Raji (cell line): ENCODE results near the gene CRB3.

ENCODE experiments used
- POLR2A ChIP-seq: IDR thresholded peaks from 2 replicates; pipeline ENCODE4 v1.6.1; 2011; ENCODE audit warnings: low read depth, low read length, control low read depth; ENCODE audit not compliant: insufficient read depth

Gene CRB3

GRCh38 chr19:6464070-6464873, at the start of gene CRB3:
Gene CRB3 (plus strand): TSS chr19:6464271. CDS start chr19:6464702, 431 bp downstream.
- no peak for TF ChIP-seq POLR2A

- TF ChIP-seq POLR2A, result no peak
Observed at GRCh38 chr19:6414793-6415590, 49.1 kb upstream of the CRB3 start.

- no peak for TF ChIP-seq POLR2A
Observed at GRCh38 chr19:6415591-6416190, 48.4 kb upstream of the CRB3 start.

GRCh38 chr19:6416658-6417405, 47.2 kb upstream of the CRB3 start:
- TF ChIP-seq POLR2A, result no peak

GRCh38 chr19:6417713-6418561, 46.1 kb upstream of the CRB3 start:
- TF ChIP-seq POLR2A, result no peak

- no peak for TF ChIP-seq POLR2A
Observed at GRCh38 chr19:6418562-6418932, 45.5 kb upstream of the CRB3 start.

GRCh38 chr19:6421075-6422014, 42.7 kb upstream of the CRB3 start:
- TF ChIP-seq POLR2A, result no peak

DNA sequence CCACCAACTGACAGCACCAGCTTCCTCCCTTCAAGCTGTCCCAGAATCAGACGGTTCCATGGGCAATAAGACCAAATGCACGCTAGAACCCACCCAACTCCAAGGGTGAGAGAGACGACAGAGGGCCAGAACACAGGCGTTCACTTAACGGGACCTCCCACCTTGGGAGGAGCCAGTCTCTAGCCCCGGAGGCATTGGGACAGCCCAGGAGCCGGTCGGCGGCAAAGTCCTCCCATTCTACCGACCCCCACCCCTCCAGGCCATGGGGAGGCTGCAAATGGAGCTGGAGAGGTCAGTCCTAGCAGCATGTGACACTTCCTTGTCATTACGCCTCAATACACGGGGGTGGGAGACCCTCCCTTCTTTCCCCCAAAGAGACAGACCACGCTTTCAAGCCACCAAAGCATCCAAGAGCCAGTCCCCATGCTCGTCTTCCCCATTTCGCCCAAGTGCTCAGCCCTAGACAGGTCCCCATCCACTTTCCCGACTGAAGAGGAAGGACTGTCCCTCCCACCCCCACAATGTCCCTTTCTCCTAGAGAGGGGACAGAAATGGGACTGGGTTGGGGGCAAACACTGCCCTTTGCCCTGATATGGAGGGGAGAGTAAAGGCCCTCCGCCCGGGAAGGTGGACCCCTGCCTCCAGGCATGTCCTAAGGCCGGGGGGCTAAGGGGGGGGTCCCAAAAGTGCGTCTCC, 40.4 kb upstream of the CRB3 start:
- no peak for TF ChIP-seq POLR2A

- peak; percentile 69 for TF ChIP-seq POLR2A
Observed at GRCh38 chr19:6424195-6424938, 39.7 kb upstream of the CRB3 start, which contains the start of gene KHSRP. Gene KHSRP (minus strand): TSS chr19:6424811. CDS start chr19:6424701, 110 bp downstream.

GRCh38 chr19:6424939-6425731, 38.9 kb upstream of the CRB3 start:
- peak; percentile 68 for TF ChIP-seq POLR2A
